Measurements from ENCODE around the gene STMN1.

DNA sequence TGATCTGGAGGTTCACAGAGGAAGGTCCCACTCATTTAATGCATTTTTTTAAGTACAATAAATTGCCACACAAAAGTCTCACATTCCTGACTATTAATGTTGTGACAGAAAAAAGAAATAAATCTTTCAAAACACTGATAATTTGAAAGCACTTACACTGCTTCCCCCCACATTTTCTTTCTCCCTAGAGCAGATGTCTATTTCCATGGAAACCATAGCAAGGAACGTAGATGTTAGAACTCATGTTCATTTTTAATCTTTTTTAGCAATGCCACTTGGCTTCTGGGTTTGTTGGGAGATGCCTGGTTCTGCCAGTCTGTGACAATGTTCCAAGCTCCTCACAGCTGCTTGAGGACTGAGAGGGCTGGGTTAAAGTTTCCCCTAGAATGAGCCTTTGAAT is 1.9 kb upstream of the STMN1 start:
- TF ChIP-seq, protein P1, sequence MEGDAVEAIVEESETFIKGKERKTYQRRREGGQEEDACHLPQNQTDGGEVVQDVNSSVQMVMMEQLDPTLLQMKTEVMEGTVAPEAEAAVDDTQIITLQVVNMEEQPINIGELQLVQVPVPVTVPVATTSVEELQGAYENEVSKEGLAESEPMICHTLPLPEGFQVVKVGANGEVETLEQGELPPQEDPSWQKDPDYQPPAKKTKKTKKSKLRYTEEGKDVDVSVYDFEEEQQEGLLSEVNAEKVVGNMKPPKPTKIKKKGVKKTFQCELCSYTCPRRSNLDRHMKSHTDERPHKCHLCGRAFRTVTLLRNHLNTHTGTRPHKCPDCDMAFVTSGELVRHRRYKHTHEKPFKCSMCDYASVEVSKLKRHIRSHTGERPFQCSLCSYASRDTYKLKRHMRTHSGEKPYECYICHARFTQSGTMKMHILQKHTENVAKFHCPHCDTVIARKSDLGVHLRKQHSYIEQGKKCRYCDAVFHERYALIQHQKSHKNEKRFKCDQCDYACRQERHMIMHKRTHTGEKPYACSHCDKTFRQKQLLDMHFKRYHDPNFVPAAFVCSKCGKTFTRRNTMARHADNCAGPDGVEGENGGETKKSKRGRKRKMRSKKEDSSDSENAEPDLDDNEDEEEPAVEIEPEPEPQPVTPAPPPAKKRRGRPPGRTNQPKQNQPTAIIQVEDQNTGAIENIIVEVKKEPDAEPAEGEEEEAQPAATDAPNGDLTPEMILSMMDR (IDR thresholded peaks at IDR 0.05) = no peak
- no peak for TF ChIP-seq POLR2A (IDR thresholded peaks at IDR 0.05)
